HG02884 (cell line): Measurements from ENCODE around the gene EIF4H.
"Not testable (repeated sequence)": the region's sequence is repeated elsewhere in the genome, so short reads cannot be mapped to it uniquely, and the experiment has no call there.

Experiments used
- ATAC-seq: cut with Tn5 transposase; IDR thresholded peaks from one replicate; pipeline ENCODE4 v1.9.1; 2021; ENCODE audit warnings: mild to moderate bottlenecking, moderate library complexity; ENCODE audit not compliant: unreplicated experiment

EIF4H gene

GRCh38 chr7:74223711-74224510, 49.8 kb downstream of the EIF4H start:
- ATAC-seq, result no peak

GRCh38 chr7:74224511-74224832, 50.3 kb downstream of the EIF4H start:
- ATAC-seq, result no peak

GRCh38 chr7:74224907-74225306, 50.8 kb downstream of the EIF4H start:
- ATAC-seq, result not testable (repeated sequence)

- no peak for ATAC-seq
Measured at GRCh38 chr7:74225400-74225799, 51.2 kb downstream of the EIF4H start.

GRCh38 chr7:74226633-74227032, 52.5 kb downstream of the EIF4H start:
- no peak for ATAC-seq

GRCh38 chr7:74228951-74229900, 55.1 kb downstream of the EIF4H start:
- ATAC-seq, result no peak

- ATAC-seq, result peak; percentile 5
Measured at GRCh38 chr7:74230446-74231231, 56.5 kb downstream of the EIF4H start.

GRCh38 chr7:74231232-74231590, 57.1 kb downstream of the EIF4H start:
- peak; percentile 46 for ATAC-seq

GRCh38 chr7:74233655-74234285, 59.6 kb downstream of the EIF4H start:
- ATAC-seq, result no peak

GRCh38 chr7:74235518-74236268, 61.5 kb downstream of the EIF4H start:
- ATAC-seq, result no peak

GRCh38 chr7:74236284-74236683, 62.1 kb downstream of the EIF4H start:
- ATAC-seq, result no peak

GRCh38 chr7:74240482-74240881, 66.3 kb downstream of the EIF4H start:
- ATAC-seq, result no peak

GRCh38 chr7:74242122-74242443, 67.9 kb downstream of the EIF4H start:
- no peak for ATAC-seq

GRCh38 chr7:74246497-74246896, 72.3 kb downstream of the EIF4H start:
- ATAC-seq, result no peak
